A673 (cell line): ENCODE measurements around the gene ATP9A.

ENCODE experiments used
- EZH2 ChIP-seq: fragments of 200-600 bp; sonication (generic); IDR thresholded peaks from 2 replicates; pipeline ENCODE4 v1.6.1; 2017; ENCODE audit warnings: borderline replicate concordance, low read depth, mild to moderate bottlenecking, mixed read lengths, antibody characterized with exemption, low read length; ENCODE audit not compliant: poor library complexity, severe bottlenecking
- TF ChIP-seq, protein P1 (sequence below): fragments of 300-800, 200-600 bp; sonication (generic); conservative IDR thresholded peaks from 2 replicates; pipeline ENCODE4 v1.5.1; 2017; ENCODE audit warnings: low read depth, mild to moderate bottlenecking, antibody characterized with exemption, low read length, moderate library complexity, mixed read lengths

DNA sequence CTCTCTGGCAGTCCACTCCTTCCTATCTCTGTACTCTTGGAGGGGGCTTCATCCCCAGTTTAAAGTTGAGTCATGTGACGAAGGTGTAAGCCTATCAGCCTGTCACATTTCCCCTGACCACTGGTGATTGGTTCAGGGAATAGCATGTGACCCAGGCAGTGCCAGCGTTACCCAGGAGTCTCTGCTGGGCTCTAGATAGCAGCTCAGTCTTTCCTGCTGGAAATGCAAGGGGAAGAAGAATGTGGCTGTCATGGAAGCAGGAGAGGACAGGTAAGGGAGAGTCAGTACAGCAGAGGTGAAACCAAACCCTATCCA, 190.1 kb downstream of the ATP9A start:
- TF ChIP-seq, protein P1, sequence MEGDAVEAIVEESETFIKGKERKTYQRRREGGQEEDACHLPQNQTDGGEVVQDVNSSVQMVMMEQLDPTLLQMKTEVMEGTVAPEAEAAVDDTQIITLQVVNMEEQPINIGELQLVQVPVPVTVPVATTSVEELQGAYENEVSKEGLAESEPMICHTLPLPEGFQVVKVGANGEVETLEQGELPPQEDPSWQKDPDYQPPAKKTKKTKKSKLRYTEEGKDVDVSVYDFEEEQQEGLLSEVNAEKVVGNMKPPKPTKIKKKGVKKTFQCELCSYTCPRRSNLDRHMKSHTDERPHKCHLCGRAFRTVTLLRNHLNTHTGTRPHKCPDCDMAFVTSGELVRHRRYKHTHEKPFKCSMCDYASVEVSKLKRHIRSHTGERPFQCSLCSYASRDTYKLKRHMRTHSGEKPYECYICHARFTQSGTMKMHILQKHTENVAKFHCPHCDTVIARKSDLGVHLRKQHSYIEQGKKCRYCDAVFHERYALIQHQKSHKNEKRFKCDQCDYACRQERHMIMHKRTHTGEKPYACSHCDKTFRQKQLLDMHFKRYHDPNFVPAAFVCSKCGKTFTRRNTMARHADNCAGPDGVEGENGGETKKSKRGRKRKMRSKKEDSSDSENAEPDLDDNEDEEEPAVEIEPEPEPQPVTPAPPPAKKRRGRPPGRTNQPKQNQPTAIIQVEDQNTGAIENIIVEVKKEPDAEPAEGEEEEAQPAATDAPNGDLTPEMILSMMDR = no peak
- no peak for TF ChIP-seq EZH2
